ENCODE data around the gene SUGCT.

GRCh38 chr7:40544871-40545303 is 410.1 kb downstream of the SUGCT start:
- TF ChIP-seq, protein P1, sequence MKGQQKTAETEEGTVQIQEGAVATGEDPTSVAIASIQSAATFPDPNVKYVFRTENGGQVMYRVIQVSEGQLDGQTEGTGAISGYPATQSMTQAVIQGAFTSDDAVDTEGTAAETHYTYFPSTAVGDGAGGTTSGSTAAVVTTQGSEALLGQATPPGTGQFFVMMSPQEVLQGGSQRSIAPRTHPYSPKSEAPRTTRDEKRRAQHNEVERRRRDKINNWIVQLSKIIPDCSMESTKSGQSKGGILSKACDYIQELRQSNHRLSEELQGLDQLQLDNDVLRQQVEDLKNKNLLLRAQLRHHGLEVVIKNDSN (IDR thresholded peaks at IDR 0.05) = no peak
- TF ChIP-seq CEBPB (IDR thresholded peaks at IDR 0.05) = no peak
- no peak for TF ChIP-seq EP300 (IDR thresholded peaks at IDR 0.05; ENCODE audit: borderline replicate concordance)
- TF ChIP-seq RAD21 (IDR thresholded peaks at IDR 0.05; ENCODE audit: low read depth) = no peak
- no peak for TF ChIP-seq TEAD4 (IDR thresholded peaks at IDR 0.05)
- TF ChIP-seq REST (IDR thresholded peaks at IDR 0.05; ENCODE audit: low read depth) = no peak

Measured in Ishikawa (cell line).